HL-60 (cell line): ENCODE measurements around the gene ZNF862.

Source experiments
- DNase-seq, 2 experiments: peaks; one replicate each; pipeline ENCODE4 v3.0.0-alpha.2; 2010 to 2020; ENCODE audit warnings: low read depth in 1 of 2, low spot score in 1 of 2
- H3K27ac ChIP-seq: fragments of 250-450 bp; sonication (Bioruptor Pico); replicated peaks from 2 replicates; pipeline ENCODE4 v1.5.1; 2020; ENCODE audit warnings: mild to moderate bottlenecking, moderate library complexity
- H3K27me3 ChIP-seq: fragments of 250-450 bp; sonication (Bioruptor Pico); 2 replicates; pipeline ENCODE4 v1.5.1; 2021; ENCODE audit warnings: mild to moderate bottlenecking, moderate library complexity; ENCODE audit not compliant: insufficient read depth, poor library complexity, severe bottlenecking
- H3K4me3 ChIP-seq: replicated peaks from 2 replicates; pipeline ENCODE4 v1.5.1; 2011; ENCODE audit warnings: mild to moderate bottlenecking, control low read depth, low read length; ENCODE audit not compliant: insufficient read depth
- GABPA ChIP-seq: IDR thresholded peaks from 2 replicates; pipeline ENCODE4 v1.6.1; 2012; ENCODE audit warnings: low read depth
- POLR2AphosphoS5 ChIP-seq: IDR thresholded peaks from 2 replicates; pipeline ENCODE4 v1.6.1; 2012; ENCODE audit warnings: low read depth
- REST ChIP-seq: IDR thresholded peaks from 2 replicates; pipeline ENCODE4 v1.6.1; 2012; ENCODE audit warnings: low read depth; ENCODE audit not compliant: insufficient replicate concordance
- SPI1 ChIP-seq: IDR thresholded peaks from 2 replicates; pipeline ENCODE4 v1.6.1; 2012; ENCODE audit warnings: low read depth, mild to moderate bottlenecking, borderline replicate concordance
- TF ChIP-seq, protein P1 (sequence below): IDR thresholded peaks from one replicate; pipeline ENCODE4 v1.5.1; 2011; ENCODE audit warnings: low read length, control low read depth, inconsistent platforms; ENCODE audit not compliant: insufficient read depth

Gene ZNF862

DNA sequence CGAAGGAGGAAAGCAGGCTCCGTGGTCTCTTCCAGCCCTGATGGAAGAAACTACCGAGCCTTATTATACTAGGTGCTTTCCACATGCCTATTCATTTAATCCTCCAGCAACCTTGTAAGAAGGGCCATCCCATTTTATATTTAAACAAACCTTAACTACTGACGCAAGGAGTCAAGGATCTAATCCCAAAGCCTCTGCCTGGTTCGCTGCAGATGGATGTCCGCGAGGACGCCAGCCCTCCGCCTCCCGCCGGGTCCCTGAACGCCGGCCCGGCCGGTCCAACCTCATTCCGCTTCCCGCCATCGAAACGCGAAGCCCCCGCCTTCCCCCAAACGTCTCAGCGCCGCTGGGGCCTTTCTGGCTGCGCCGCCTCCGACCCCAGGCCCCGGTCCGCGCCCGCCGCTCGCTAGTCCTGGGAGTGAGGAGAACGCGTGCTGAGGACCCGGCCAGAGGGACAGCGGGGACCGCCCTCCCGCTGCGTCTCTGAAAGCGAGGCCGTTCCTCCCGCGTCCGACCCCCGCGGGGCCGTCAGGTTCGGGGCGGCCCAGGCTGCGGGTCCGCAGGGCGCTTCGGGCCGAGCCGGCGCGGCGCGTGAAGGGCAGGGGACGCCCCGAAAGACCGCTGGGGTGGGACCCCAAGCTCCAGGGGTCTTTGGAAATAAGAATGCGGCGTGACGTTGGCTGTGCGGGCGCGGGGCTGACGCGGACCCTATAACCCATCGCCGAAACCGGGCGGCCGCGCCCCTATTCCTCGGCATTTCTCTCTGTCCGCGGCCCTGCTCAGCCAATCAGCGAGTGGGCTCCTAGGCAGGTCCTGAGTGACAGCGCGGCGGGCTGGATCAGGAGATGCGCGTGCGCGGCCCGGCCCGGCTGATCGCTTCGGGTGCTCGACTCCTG is 35.1 kb downstream of the ZNF862 start, which contains the start of gene ATP6V0E2:
Gene ATP6V0E2, plus strand, starts transcription at position 896 of the 896 bp plus-strand sequence. CDS start 97 bp downstream, outside the sequence.
- Histone ChIP-seq H3K27me3 (peaks cover 10% of the 10 kb centered on the region), H3K27ac (no peak within 1 kb of the TSS), H3K4me3 (peak within 1 kb of the TSS; percentile 76)
- TF ChIP-seq SPI1 (no peak), GABPA (no peak)
- TF ChIP-seq, protein P1, sequence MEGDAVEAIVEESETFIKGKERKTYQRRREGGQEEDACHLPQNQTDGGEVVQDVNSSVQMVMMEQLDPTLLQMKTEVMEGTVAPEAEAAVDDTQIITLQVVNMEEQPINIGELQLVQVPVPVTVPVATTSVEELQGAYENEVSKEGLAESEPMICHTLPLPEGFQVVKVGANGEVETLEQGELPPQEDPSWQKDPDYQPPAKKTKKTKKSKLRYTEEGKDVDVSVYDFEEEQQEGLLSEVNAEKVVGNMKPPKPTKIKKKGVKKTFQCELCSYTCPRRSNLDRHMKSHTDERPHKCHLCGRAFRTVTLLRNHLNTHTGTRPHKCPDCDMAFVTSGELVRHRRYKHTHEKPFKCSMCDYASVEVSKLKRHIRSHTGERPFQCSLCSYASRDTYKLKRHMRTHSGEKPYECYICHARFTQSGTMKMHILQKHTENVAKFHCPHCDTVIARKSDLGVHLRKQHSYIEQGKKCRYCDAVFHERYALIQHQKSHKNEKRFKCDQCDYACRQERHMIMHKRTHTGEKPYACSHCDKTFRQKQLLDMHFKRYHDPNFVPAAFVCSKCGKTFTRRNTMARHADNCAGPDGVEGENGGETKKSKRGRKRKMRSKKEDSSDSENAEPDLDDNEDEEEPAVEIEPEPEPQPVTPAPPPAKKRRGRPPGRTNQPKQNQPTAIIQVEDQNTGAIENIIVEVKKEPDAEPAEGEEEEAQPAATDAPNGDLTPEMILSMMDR: no peak
- peak; percentile 78 to 79 for DNase-seq

DNA sequence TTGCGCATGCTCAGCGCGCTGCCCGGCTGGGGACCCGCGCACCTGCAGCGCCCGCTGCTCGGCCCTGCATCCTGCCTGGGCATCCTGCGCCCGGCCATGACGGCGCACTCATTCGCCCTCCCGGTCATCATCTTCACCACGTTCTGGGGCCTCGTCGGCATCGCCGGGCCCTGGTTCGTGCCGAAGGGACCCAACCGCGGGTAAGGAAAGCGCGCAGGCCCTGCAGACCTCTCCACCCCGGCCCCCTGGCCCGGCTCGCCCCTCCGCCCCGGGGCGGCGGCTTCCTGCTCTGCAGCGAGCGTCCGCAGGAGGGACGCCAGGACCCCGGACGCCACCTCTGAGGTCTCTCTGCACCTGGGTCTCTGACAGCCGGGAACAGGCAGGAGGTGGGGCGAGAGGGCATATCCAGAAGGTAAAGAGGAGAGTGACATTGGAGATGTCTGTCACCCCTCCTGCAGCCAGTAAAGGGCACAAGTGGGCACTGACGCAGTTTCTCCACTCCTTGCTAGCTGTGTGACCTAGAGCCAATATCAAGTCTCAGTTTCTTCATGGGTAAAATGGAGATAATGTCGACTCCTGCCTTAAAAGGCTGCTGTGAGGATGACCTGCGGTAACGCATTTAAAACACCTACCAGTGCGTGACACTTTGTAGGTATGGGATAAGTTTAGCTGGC is 35.9 kb downstream of the ZNF862 start:
- DNase-seq: no peak
- TF ChIP-seq REST (no peak), POLR2AphosphoS5 (no peak), SPI1 (no peak), GABPA (no peak)
- TF ChIP-seq, protein P1: no peak
- peaks cover 10% of the 10 kb centered on the region for H3K27me3 ChIP-seq

DNA sequence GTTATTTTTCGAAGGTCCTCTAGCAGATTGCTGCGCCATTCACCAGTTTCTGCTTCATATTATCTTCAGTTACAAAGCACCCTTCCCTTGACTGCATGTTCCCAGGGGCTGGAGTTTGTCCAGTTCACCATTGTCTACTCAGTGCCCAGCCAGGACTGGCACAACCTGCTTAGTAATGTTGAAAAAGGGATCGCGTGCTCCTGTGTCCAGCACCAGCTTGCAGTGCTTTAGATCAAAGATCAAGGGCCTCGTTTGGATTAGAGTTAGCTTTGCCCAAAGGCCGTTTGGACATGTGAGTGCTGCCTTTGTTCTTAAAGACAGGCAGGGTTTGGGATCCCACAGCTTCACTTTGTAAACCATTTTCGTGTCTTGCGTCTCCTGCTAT is 36.5 kb downstream of the ZNF862 start:
- DNase-seq: no peak
- Histone ChIP-seq H3K27ac (no peak overlapping the region), H3K27me3 (peaks cover 10% of the 10 kb centered on the region), H3K4me3 (no peak overlapping the region)
- TF ChIP-seq REST (no peak), GABPA (no peak)

More for the DNA sequence above, 35.9 kb downstream of the ZNF862 start:
- no peak overlapping the region for H3K27ac ChIP-seq
- H3K4me3 ChIP-seq: peak overlapping the region; percentile 76

GRCh38 chr7:149875396-149875795 is 37.2 kb downstream of the ZNF862 start:
- no peak for TF ChIP-seq GABPA
- TF ChIP-seq, protein P1: no peak
- no peak for TF ChIP-seq SPI1
- no peak for TF ChIP-seq POLR2AphosphoS5
- TF ChIP-seq REST: no peak
- Histone ChIP-seq H3K4me3 (no peak overlapping the region), H3K27me3 (peaks cover 10% of the 10 kb centered on the region), H3K27ac (no peak overlapping the region)
- DNase-seq: no peak
